Esophagus (tissue), 2 donors: Measurements from ENCODE around the gene CCT7. TPM values are rescaled to one million over a fixed set of nuclear protein-coding genes. Genes with fewer than 3 reads are reported as not detected.

Experiments used
- H3K27ac ChIP-seq, 2 donors: one replicate each; pipeline ENCODE4 v1.5.1; 2013; ENCODE audit warnings: low read depth in 2 of 2, mild to moderate bottlenecking in 2 of 2, inconsistent platforms in 1 of 2, low read length in 1 of 2, moderate library complexity in 1 of 2
- H3K27me3 ChIP-seq, 2 donors: one replicate each; pipeline ENCODE4 v1.6.1; 2013; ENCODE audit warnings: low read length in 2 of 2, control low read depth in 1 of 2, mild to moderate bottlenecking in 1 of 2; ENCODE audit not compliant: insufficient read depth in 2 of 2, control insufficient read depth in 1 of 2
- H3K36me3 ChIP-seq, 2 donors: one replicate each; pipeline ENCODE4 v1.6.1; 2013; ENCODE audit warnings: low read length in 1 of 2; ENCODE audit not compliant: control insufficient read depth in 2 of 2, insufficient read depth in 2 of 2
- H3K4me1 ChIP-seq, 2 donors: one replicate each; pipeline ENCODE4 v1.6.1; 2013; ENCODE audit warnings: low read length in 1 of 2; ENCODE audit not compliant: control insufficient read depth in 2 of 2, insufficient read depth in 2 of 2
- H3K4me3 ChIP-seq, 2 donors: one replicate each; pipeline ENCODE4 v1.5.1; 2013; ENCODE audit warnings: low read length in 2 of 2, mild to moderate bottlenecking in 2 of 2, low read depth in 1 of 2, moderate library complexity in 1 of 2
- H3K9me3 ChIP-seq, 2 donors: one replicate each; pipeline ENCODE4 v1.6.1; 2013; ENCODE audit warnings: mild to moderate bottlenecking in 2 of 2, low read depth in 1 of 2, low read length in 1 of 2, moderate library complexity in 1 of 2; ENCODE audit not compliant: control insufficient read depth in 2 of 2, insufficient read depth in 1 of 2
- WGBS, 2 donors: extraction: QIAGEN DNeasy Blood & Tissue Kit; methylation state at CpG; one replicate each; pipeline ENCODE4 v1.1.7; 2013; 5-methylcytosine and 5-hydroxymethylcytosine counted together
- polyA plus RNA-seq, 2 donors: library from polyadenylated mRNA; stranded (reverse); fragments of 200-250 nt; gene quantifications; one replicate each; pipeline ENCODE4 v1.2.3, GENCODE V29; 2013
- donor health status: healthy with polysubstance abuse.
- donor health status: Bipolar disorder and iron deficiency.

CCT7 gene
- polyA plus RNA-seq, 2 donors: 101 to 164 TPM

DNA sequence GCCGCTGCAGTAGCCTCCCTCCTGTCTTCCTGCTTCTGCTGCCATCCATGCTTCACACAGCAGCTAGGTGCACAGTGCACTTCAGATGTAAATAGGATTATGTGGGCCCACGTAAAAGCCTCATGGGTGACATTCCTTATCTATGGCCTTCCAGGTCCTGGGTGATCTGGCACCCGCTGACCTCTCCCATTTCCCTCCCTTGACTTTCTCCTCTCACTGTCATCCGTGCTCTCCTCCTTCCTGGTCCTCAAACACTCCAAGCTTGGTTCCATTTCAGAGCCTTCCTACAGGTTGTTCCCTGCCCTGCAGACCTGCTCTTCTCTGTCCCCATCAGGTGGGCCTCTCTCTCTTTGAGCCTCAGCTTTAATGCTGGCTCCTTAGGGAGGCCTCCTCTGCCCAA lies 24.1 kb upstream of the CCT7 start:
- Histone ChIP-seq H3K36me3 (no peaks in the 10 kb centered on the region), H3K4me1 (no peaks in the 10 kb centered on the region), H3K9me3 (no peaks in the 10 kb centered on the region), H3K27ac (no peak overlapping the region), H3K4me3 (no peak overlapping the region), H3K27me3 (no peaks in the 10 kb centered on the region)
- WGBS, 2 donors: 88 to 90% methylated on average over 4 of the region's 4 CpGs

DNA sequence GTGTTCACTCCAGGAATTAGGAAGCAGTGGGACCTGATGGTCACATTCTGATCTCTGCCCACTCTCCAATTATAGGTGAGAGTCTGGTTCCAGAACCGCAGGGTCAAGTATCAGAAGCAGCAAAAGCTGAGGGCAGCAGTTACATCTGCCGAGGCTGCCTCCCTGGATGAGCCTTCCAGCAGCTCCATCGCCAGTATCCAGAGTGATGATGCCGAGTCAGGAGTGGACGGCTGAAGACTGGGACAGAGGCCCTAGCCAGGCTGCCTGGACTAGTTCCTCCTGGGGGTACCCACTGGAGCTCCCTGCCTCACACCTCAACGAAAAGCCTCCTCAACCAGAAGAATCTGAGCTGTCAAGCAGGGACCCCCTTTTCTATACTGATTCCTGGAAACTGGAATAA lies 23.4 kb upstream of the CCT7 start:
- WGBS, 2 donors: 91% methylated on average over 6 of the region's 6 CpGs
- Histone ChIP-seq H3K36me3 (no peaks in the 10 kb centered on the region), H3K4me3 (no peak overlapping the region), H3K27me3 (no peaks in the 10 kb centered on the region), H3K27ac (no peak overlapping the region), H3K4me1 (no peaks in the 10 kb centered on the region), H3K9me3 (no peaks in the 10 kb centered on the region)

DNA sequence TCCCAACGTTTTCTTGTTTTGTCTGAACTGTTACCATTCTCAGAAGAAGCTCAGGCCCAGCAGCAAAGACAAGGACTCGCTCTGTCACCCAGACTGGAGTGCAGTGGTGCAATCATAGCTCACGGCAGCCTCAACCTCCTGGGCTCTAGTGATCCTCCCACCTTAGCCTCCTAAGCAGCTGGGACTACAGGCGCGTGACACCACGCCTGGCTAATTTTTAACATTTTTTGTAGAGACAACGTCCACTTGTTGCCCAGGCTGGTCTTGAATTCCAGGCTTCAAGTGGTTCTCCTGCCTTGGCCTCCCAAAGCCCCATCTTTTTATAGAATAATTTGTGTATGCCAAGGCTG lies 22.0 kb upstream of the CCT7 start:
- Histone ChIP-seq H3K4me3 (no peak overlapping the region), H3K27me3 (no peaks in the 10 kb centered on the region), H3K4me1 (no peaks in the 10 kb centered on the region), H3K36me3 (no peaks in the 10 kb centered on the region), H3K27ac (no peak overlapping the region), H3K9me3 (no peaks in the 10 kb centered on the region)
- WGBS, 2 donors: 74 to 78% methylated on average over 7 of the region's 7 CpGs

DNA sequence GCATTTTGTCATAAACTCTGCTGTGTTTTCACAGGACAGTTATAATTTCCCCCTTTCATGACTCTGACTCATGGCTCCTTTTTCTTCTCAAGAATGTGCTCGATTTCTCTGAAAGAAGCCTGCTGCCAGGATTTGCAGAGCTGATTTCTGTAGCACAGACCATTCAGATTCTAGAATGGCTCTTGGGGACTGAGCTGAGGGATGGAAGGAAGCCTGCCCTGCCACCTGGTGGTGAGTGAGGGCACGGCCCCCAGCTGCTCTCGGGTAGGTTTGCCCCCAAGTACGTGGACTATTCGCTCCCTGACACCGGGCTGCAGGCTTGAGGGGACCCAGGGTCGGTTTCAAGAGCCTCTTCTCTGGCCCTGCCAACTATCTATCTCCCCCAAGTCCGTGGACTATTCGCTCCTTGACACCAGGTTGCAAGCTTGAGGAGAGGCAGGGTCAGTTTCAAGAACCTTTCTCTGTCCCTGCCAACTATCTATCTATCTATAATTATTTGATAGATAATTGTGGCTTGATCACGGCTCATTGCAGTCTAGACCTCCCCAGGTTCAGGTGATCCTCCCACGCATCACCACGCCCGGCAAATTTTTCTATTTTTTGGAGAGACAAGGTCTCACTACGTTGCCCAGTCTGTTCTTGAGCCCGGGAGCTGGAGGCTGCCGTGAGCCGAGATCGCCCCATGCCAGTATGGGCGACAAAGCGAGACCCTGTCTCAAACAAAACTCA lies 21.5 kb upstream of the CCT7 start:
- WGBS, 2 donors: 52 to 54% methylated on average over 20 of the region's 20 CpGs
- Histone ChIP-seq H3K27ac (no peak overlapping the region), H3K9me3 (no peaks in the 10 kb centered on the region)

DNA sequence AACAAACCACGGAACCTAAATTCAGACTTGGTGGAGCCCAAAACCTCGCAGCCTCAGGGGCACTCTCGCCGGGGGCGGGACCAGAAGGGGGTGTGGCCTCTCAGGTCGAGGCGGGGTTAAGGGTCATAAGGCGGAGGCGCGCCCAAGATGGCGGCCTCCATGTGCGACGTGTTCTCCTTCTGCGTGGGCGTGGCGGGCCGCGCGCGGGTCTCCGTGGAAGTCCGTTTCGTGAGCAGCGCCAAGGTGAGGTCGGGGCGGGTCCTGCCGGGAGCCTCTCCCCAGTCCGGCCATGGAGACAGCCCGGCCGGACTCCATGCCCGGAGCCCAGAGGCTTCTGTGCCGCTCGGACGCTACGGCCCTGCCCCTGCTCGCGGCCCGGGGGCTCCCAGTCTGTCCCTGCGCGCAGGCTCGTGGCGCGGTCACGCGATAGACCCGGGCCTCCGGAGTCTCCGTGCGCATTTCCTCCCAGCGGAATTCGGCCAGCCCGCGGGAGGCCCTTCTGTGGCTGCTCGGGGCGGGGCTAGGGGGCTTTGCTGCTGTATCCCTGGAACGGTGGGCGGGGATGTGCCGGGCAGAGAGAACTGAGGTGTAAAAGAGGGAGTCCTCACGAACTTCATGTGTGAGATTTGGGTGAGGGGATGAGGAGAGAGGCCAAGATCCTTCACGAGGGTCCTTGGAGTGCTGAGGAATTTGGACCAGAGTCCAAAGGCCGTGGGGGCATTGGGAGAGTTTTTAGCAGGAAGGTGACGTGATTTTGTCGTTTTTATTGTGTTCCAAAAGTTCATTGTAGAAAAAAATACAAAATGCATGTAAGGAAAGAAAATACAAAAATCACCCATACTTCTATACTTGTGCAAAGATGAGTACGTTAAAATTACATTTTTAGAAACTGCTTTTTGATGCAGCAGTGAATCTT lies 19.7 kb upstream of the CCT7 start, which contains the start of gene SMYD5:
Gene SMYD5 (plus strand): TSS at position 126 of the 916 bp plus-strand sequence. CDS start 22 bp downstream, at position 148.
- H3K9me3 ChIP-seq: no peaks in the 10 kb centered on the region
- no peaks in the 10 kb centered on the region for H3K27me3 ChIP-seq
- no peaks in the 10 kb centered on the region for H3K4me1 ChIP-seq
- H3K27ac ChIP-seq: peak within 1 kb of the TSS; percentile 47 to 60
- peaks cover 0 to 5% of the 10 kb centered on the region in 2 donors for H3K36me3 ChIP-seq
- 1% methylated on average over 64 of the region's 64 CpGs for WGBS, 2 donors
- H3K4me3 ChIP-seq: peak within 1 kb of the TSS; percentile 82 to 91

More for the DNA sequence above, 21.5 kb upstream of the CCT7 start:
- no peaks in the 10 kb centered on the region for H3K4me1 ChIP-seq
- no peaks in the 10 kb centered on the region for H3K36me3 ChIP-seq
- no peaks in the 10 kb centered on the region for H3K27me3 ChIP-seq
- no peak overlapping the region for H3K4me3 ChIP-seq

DNA sequence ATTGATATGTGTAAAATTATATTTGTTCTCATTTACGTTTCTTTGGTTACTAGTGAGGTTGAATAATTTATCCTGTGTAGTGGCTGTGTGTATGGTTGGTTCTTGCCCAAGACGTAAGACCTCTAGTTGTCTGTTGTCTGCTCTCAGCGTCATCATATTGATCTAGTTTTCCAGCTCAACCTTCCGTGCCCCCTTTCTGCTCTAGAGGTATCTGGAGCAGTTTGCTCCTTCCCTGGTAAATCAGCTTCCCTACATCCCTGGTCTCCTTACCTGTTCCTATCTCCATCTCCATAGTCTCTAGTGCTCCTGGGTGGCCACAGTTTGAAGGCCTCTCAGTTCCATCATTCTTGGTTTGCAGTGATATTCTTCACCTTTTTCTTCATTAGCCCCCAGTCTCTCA lies 18.9 kb upstream of the CCT7 start:
- no peaks in the 10 kb centered on the region for H3K27me3 ChIP-seq
- H3K27ac ChIP-seq: no peak overlapping the region
- no peaks in the 10 kb centered on the region for H3K9me3 ChIP-seq
- H3K4me3 ChIP-seq: no peak overlapping the region
- H3K4me1 ChIP-seq: no peaks in the 10 kb centered on the region
- H3K36me3 ChIP-seq: peaks cover 0 to 11% of the 10 kb centered on the region in 2 donors
- 70 to 72% methylated on average over 4 of the region's 4 CpGs for WGBS, 2 donors

DNA sequence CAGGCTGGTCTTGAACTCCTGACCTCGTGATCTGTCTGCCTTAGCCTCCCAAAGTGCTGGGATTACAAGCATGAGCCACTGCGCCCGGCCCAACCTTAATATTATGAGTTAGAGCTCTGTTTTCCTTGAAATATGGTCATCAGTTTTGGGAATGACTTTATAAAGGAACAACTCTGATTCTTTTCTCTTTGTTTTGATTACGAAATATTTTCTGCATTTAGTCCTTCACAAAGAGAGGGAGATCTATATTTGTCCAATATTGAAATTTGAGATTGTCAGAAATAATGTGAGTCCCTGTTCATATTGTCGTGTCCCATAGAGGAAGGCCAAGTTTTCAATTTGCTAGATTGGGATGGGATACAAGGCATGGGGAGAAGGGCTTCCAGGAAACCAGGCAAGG lies 16.9 kb upstream of the CCT7 start:
- Histone ChIP-seq H3K36me3 (peaks cover 0 to 16% of the 10 kb centered on the region in 2 donors), H3K27ac (no peak overlapping the region), H3K9me3 (no peaks in the 10 kb centered on the region), H3K27me3 (no peaks in the 10 kb centered on the region), H3K4me1 (no peaks in the 10 kb centered on the region), H3K4me3 (no peak overlapping the region)
- WGBS, 2 donors: 93 to 95% methylated on average over 5 of the region's 5 CpGs

DNA sequence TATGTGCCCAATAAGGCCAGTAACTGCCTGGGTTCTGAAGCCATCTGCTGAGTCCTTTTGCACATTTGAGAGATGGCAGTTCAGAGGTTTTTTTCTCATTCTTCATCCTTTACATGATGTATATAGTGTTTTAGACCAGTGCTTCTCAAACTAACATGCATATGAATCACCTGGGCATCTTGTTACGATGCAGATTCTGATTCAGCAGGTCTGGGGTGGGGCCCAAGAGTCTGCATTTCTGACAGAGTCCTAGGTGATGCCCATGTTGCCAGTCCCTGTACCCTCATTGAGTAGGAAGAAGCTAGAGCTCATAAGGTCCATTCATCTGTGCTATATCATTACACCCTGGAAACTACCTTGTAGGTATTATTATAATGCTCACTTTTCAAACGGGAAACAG lies 16.3 kb upstream of the CCT7 start:
- H3K27ac ChIP-seq: no peak overlapping the region
- peaks cover 0 to 18% of the 10 kb centered on the region in 2 donors for H3K36me3 ChIP-seq
- WGBS, 2 donors: 75 to 80% methylated on average over 2 of the region's 2 CpGs
- no peak overlapping the region for H3K4me3 ChIP-seq
- H3K9me3 ChIP-seq: no peaks in the 10 kb centered on the region
- H3K4me1 ChIP-seq: no peaks in the 10 kb centered on the region
- H3K27me3 ChIP-seq: no peaks in the 10 kb centered on the region

DNA sequence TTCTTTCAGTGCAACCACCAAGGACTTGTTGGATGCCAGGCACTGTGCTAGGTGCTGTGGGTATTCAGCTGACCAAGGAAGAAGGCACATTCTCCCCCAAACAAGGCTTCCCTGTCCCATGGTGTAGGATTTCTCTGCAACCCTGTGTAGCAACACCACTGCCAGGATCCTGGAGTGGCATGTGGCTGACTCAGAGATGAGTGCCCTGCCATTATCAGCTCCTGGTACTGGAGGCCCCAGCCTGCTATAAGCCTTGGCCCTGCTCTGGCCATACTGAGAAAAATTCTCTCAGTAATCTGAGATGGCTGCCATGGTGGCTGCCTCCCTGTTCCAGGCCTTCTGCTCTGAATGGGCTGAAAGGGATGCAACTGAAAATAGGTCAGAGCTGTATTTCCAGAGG lies 15.8 kb upstream of the CCT7 start:
- Histone ChIP-seq H3K9me3 (no peaks in the 10 kb centered on the region), H3K4me3 (no peak overlapping the region), H3K27me3 (no peaks in the 10 kb centered on the region), H3K4me1 (no peaks in the 10 kb centered on the region), H3K27ac (no peak overlapping the region), H3K36me3 (peaks cover 0 to 21% of the 10 kb centered on the region in 2 donors)
